Left cardiac atrium (tissue), 4 donors: ENCODE measurements around the gene BMI1. TPM values are rescaled to one million over a fixed set of nuclear protein-coding genes. Genes with fewer than 3 reads are reported as not detected.
"Not testable (repeated sequence)": the region's sequence is repeated elsewhere in the genome, so short reads cannot be mapped to it uniquely, and the experiment has no call there.

ENCODE experiments used
- ATAC-seq, 2 donors: fragments of 200-7000 bp; cut with Tn5 transposase; one replicate each; pipeline ENCODE4 v1.9.1; 2020; ENCODE audit warnings: mild to moderate bottlenecking in 2 of 2, moderate library complexity in 2 of 2
- DNase-seq: peaks from one replicate; pipeline ENCODE4 v3.0.0-alpha.2; 2020
- intact Hi-C, 2 donors: fragments of 100-400 bp; cut with DNase I; formaldehyde crosslinking; loops; one replicate each; pipeline versions ENCODE4 v1.14.1 to v1.15.1; 2022 to 2023
- total RNA-seq, 2 donors: library from RNA; stranded (reverse); fragmentation: NEBNext Ultra II Directional; extraction: Animal tissue kit (Norgen Biotek cat#: 25700); gene quantifications; one replicate each; pipeline ENCODE4 v1.2.1, GENCODE V29; 2021
- donor health status: DM: no; HTN: yes; CAD: no.
- donor health status: DM: no; HTN: yes; CAD: no; lungs with severe emphysema.
- donor health status: DM: yes; HTN: yes; CAD: no.
- donor health status: Dilated cardiomyopathy.

The BMI1 gene
- total RNA-seq, 2 donors from 2014 or later, result 39.9 to 40.5 TPM

DNA sequence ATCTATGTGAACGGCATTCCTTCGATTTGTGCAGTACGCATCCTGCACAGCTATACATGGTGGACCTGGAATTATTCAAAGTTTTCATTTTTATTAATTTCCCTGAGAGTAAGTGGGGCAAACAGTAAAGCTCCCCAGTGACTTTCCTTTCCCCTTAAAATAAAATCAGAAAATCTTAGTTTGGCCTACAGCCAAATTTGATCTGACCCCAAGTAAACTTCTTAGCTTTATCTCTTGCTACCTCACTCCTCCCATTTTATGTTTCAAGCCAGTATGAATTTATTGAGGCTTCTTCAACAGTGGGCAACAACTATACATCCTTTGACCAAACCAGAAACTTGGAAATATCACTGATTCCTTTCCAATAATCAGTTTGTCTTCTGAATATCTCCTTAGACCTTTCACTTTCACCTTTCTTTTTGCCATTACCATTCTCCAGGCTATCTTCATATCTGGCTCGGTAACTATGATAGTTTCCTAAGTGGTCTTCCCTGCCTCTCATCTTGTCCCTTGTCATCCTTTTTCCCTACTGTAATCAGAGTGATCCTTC is 35.5 kb downstream of the BMI1 start:
- intact Hi-C loops, result no loop called here
- ATAC-seq, result no peak
- no peak for DNase-seq

DNA sequence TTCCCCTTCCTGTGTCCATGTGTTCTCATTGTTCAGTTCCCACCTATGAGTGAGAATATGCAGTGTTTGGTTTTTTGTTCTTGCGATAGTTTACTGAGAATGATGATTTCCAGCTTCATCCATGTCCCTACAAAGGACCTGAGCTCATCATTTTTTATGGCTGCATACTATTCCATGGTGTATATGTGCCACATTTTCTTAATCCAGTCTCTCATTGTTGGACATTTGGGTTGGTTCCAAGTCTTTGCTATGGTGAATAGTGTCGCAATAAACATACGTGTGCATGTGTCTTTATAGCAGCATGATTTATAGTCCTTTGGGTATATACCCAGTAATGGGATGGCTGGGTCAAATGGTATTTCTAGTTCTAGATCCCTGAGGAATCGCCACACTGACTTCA is 36.9 kb downstream of the BMI1 start:
- intact Hi-C loops, ATAC-seq, DNase-seq: not testable (repeated sequence)

DNA sequence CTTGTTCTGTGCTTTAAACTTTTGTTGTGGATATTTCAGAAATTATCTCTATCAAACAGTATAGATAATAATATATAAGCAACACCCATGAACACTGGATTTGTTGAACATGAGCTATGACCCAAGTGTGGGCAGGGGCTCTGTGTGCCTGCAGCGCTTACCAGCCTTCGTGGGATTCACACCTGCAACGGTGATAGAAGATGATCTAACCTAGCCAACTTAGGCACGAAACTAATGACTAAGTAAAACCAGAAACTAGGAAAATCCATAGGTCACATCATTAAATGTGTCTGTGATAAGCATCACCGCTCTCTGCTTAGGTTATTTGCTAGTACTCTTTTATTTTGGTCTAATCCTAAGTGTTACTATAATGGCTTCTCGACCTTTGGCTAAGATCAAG is 42.4 kb downstream of the BMI1 start:
- ATAC-seq, result no peak
- intact Hi-C loops, result no loop called here
- DNase-seq, result no peak

DNA sequence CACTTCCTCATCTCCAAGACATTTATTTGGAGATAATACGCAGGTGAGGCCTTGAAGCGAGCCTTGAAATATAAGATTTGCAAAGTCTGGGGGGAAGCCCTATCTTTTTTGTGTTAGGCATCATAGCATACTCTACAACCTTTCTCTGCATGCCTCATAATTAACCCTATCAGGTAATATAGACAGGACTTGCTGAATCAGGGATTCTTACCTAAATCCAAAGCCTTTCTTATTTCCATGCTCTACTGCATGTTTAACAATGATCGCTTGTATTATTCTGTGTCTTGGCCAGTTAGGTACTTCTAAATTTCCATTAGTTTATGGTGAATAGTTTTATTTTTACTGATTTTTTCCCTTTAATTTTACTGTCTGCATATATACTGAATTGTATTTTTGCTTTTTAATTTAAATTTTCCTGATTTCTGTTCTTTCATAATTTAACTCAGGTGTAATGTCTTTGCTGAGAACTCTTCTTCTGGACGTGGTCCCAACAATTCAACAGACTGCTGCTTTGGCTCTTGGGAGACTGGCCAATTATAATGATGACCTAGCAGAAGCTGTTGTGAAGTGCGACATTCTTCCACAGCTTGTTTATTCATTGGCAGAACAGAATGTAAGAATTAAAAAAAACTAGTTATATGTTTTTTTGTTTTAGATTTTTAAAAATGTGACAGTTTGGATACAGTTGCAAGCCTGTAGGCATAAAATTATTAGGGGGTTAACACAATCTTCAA is 43.7 kb downstream of the BMI1 start:
- no peak for ATAC-seq
- DNase-seq, result no peak
- intact Hi-C loops, result no loop called here

- intact Hi-C loops, result no loop called here
- ATAC-seq (peak in 1 of 2 donors; percentile 65), DNase-seq (no peak)
Measured at GRCh38 chr10:22365233-22365632, 44.3 kb downstream of the BMI1 start.

- ATAC-seq (no peak), DNase-seq (no peak)
- intact Hi-C loops, result no loop called here
Measured at GRCh38 chr10:22365644-22366434, 44.9 kb downstream of the BMI1 start.

GRCh38 chr10:22366435-22366703 is 45.5 kb downstream of the BMI1 start:
- ATAC-seq, result no peak
- DNase-seq, result no peak
- intact Hi-C loops, result no loop called here

DNA sequence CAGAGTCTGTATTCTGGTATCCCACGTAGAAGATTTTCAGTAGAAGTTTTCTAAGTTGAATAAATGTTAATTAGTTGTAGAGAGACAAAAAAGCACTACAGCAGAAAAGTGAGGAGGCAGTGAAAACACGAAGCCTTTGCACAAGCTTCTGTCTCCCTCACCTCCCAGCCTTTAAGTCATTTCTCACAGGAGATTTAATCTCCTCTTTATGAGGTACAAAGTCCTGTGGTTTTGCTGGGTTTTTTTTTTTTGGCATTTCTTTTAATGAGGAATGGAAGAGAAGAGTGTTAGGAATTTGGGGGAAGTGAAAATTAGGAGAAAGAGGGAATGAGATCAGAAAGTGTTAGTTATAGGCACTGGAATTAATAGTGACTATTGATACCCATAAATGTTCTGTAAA is 45.9 kb downstream of the BMI1 start:
- no peak for ATAC-seq
- no peak for DNase-seq
- intact Hi-C loops, result no loop called here

DNA sequence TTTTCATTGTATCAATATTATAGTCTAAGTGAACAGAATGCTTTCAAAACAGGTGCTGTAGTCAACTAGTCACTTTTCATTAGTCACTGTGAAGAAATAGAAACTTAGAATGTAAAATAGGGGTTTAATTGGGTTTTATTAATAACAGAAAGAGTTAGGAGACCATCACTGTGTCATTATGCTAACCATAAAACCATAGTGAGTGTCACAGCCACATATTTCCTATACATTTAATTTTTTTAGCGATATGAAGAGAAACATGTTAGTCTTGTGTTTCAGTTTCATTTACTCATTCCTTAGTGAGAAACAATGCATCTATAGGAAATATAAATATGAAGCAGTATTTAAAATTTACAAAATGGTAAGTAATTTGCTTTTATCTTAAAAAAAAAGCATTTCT is 46.6 kb downstream of the BMI1 start:
- DNase-seq, result no peak
- intact Hi-C loops, result no loop called here
- ATAC-seq, result no peak

GRCh38 chr10:22368402-22368801 is 47.5 kb downstream of the BMI1 start:
- ATAC-seq (no peak), DNase-seq (no peak)
- intact Hi-C loops, result no loop called here

DNA sequence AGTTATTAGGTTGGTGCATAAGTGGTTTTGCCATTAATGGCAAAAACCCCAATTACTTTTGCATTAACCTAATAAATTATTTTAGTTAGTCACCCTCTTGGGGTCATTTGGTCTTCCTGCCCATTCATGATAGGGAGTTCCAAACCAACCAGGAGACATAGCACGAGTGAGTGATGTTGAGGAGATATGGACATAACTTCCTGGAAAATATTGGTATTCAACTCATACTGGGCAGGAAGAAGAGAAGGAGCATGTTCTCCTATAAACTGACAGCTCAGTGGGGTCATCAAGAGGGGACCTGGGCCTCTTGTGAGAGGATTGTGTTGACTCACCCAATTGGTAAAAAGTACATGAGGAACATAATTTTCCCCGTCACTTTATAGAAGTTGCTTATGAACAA is 48.1 kb downstream of the BMI1 start:
- intact Hi-C loops, result no loop called here
- DNase-seq (no peak), ATAC-seq (no peak)

- DNase-seq (no peak), ATAC-seq (peak in 1 of 2 donors; percentile 41)
- intact Hi-C loops, result no loop called here
Measured at GRCh38 chr10:22369434-22370072, 48.7 kb downstream of the BMI1 start.

- ATAC-seq (no peak), DNase-seq (no peak)
- intact Hi-C loops, result no loop called here
Measured at GRCh38 chr10:22370320-22370719, 49.4 kb downstream of the BMI1 start.

- ATAC-seq (no peak), DNase-seq (no peak)
- intact Hi-C loops, result no loop called here
Measured at GRCh38 chr10:22372298-22372697, 51.4 kb downstream of the BMI1 start.

GRCh38 chr10:22372917-22373316 is 52.0 kb downstream of the BMI1 start:
- intact Hi-C loops, result no loop called here
- DNase-seq (peak; percentile 20), ATAC-seq (peak in 1 of 2 donors; percentile 72)

- DNase-seq (no peak), ATAC-seq (no peak)
- intact Hi-C loops, result no loop called here
Measured at GRCh38 chr10:22374489-22375126, 53.7 kb downstream of the BMI1 start.

GRCh38 chr10:22379059-22379458 is 58.2 kb downstream of the BMI1 start:
- no peak for ATAC-seq
- no peak for DNase-seq
- intact Hi-C loops, result no loop called here
